Fibroblast of villous mesenchyme (primary cell): Measurements from ENCODE around the gene MYO3B. TPM values are rescaled to one million over a fixed set of nuclear protein-coding genes. Genes with fewer than 3 reads are reported as not detected.

ENCODE experiments used
- DNase-seq: peaks from one replicate; pipeline ENCODE4 v3.0.0-alpha.2; 2010; ENCODE audit warnings: low read depth
- H3K4me3 ChIP-seq: 2 replicates; pipeline ENCODE4 v1.5.1; 2011; ENCODE audit warnings: low read depth, mild to moderate bottlenecking, low read length
- CTCF ChIP-seq: IDR thresholded peaks from 2 replicates; pipeline ENCODE4 v1.5.1; 2012; ENCODE audit warnings: low read depth, mild to moderate bottlenecking, low read length; ENCODE audit not compliant: insufficient read depth
- total RNA-seq: library from RNA; depleted of rRNA; stranded (reverse); fragments of >200 nt; gene quantifications from 2 replicates; pipeline ENCODE4 v1.2.3, GENCODE V29; 2012

Gene MYO3B
- total RNA-seq, 1 donor: under 0.01 TPM

GRCh38 chr2:170485254-170486026 lies 307.5 kb downstream of the MYO3B start:
- no peak overlapping the region for H3K4me3 ChIP-seq
- no peak for TF ChIP-seq CTCF
- no peak for DNase-seq

GRCh38 chr2:170486730-170487129 lies 308.8 kb downstream of the MYO3B start:
- H3K4me3 ChIP-seq: no peak overlapping the region
- DNase-seq: no peak
- no peak for TF ChIP-seq CTCF

- no peak for DNase-seq
- TF ChIP-seq CTCF: no peak
Measured at GRCh38 chr2:170488807-170489206, 310.9 kb downstream of the MYO3B start.

GRCh38 chr2:170492010-170492409 lies 314.1 kb downstream of the MYO3B start:
- no peak overlapping the region for H3K4me3 ChIP-seq
- DNase-seq: no peak
- TF ChIP-seq CTCF: no peak

More at GRCh38 chr2:170488807-170489206, 310.9 kb downstream of the MYO3B start:
- no peak overlapping the region for H3K4me3 ChIP-seq

GRCh38 chr2:170493426-170494097 lies 315.6 kb downstream of the MYO3B start:
- no peak for DNase-seq
- no peak overlapping the region for H3K4me3 ChIP-seq
- no peak for TF ChIP-seq CTCF

GRCh38 chr2:170495896-170496295 lies 317.9 kb downstream of the MYO3B start:
- no peak for TF ChIP-seq CTCF
- DNase-seq: no peak
- H3K4me3 ChIP-seq: no peak overlapping the region

- DNase-seq: no peak
- no peak overlapping the region for H3K4me3 ChIP-seq
- TF ChIP-seq CTCF: no peak
Measured at GRCh38 chr2:170498619-170499018, 320.7 kb downstream of the MYO3B start.
